ENCODE measurements around the gene ADAMTS6. TPM values are rescaled to one million over a fixed set of nuclear protein-coding genes. Genes with fewer than 3 reads are reported as not detected.

The ADAMTS6 gene
- total and polyA plus RNA-seq, 2 of the 13 experiments (the other 11 are each of a cell fraction or from before 2014, with no cell fraction given): 3.1 to 8.2 TPM

GRCh38 chr5:65102976-65103711 lies 378.6 kb downstream of the ADAMTS6 start (continued):
- TF ChIP-seq, protein P1, sequence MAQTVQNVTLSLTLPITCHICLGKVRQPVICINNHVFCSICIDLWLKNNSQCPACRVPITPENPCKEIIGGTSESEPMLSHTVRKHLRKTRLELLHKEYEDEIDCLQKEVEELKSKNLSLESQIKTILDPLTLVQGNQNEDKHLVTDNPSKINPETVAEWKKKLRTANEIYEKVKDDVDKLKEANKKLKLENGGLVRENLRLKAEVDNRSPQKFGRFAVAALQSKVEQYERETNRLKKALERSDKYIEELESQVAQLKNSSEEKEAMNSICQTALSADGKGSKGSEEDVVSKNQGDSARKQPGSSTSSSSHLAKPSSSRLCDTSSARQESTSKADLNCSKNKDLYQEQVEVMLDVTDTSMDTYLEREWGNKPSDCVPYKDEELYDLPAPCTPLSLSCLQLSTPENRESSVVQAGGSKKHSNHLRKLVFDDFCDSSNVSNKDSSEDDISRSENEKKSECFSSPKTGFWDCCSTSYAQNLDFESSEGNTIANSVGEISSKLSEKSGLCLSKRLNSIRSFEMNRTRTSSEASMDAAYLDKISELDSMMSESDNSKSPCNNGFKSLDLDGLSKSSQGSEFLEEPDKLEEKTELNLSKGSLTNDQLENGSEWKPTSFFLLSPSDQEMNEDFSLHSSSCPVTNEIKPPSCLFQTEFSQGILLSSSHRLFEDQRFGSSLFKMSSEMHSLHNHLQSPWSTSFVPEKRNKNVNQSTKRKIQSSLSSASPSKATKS (CRISPR knock-in tag; IDR thresholded peaks at IDR 0.05): no peak
- TF ChIP-seq, protein P2, sequence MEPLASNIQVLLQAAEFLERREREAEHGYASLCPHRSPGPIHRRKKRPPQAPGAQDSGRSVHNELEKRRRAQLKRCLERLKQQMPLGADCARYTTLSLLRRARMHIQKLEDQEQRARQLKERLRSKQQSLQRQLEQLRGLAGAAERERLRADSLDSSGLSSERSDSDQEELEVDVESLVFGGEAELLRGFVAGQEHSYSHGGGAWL (CRISPR knock-in tag; IDR thresholded peaks at IDR 0.05): peak; percentile 51; the same call in 1 of the 2 replicates
- TF ChIP-seq ZFP62 (CRISPR knock-in tag; IDR thresholded peaks at IDR 0.05): no peak
- no peak for TF ChIP-seq ZNF282 (IDR thresholded peaks at IDR 0.05; ENCODE audit: partially characterized antibody)
- TF ChIP-seq RCOR2 (CRISPR knock-in tag; IDR thresholded peaks at IDR 0.05): no peak
- TF ChIP-seq TBP (CRISPR knock-in tag; IDR thresholded peaks at IDR 0.05): no peak
- TF ChIP-seq ZNF3 (CRISPR knock-in tag; IDR thresholded peaks at IDR 0.05): no peak
- TF ChIP-seq ZNF589 (CRISPR knock-in tag; conservative IDR thresholded peaks at IDR 0.05): no peak
- TF ChIP-seq, protein P3, sequence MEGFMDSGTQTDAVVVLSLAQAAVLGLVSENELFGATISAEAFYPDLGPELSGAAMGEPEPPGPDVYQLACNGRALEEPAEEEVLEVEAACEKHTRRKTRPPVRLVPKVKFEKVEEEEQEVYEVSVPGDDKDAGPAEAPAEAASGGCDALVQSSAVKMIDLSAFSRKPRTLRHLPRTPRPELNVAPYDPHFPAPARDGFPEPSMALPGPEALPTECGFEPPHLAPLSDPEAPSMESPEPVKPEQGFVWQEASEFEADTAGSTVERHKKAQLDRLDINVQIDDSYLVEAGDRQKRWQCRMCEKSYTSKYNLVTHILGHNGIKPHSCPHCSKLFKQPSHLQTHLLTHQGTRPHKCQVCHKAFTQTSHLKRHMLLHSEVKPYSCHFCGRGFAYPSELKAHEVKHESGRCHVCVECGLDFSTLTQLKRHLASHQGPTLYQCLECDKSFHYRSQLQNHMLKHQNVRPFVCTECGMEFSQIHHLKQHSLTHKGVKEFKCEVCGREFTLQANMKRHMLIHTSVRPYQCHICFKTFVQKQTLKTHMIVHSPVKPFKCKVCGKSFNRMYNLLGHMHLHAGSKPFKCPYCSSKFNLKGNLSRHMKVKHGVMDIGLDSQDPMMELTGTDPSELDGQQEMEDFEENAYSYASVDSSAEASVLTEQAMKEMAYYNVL (CRISPR knock-in tag; IDR thresholded peaks at IDR 0.05; ENCODE audit: borderline replicate concordance): no peak
- TF ChIP-seq, protein P4, sequence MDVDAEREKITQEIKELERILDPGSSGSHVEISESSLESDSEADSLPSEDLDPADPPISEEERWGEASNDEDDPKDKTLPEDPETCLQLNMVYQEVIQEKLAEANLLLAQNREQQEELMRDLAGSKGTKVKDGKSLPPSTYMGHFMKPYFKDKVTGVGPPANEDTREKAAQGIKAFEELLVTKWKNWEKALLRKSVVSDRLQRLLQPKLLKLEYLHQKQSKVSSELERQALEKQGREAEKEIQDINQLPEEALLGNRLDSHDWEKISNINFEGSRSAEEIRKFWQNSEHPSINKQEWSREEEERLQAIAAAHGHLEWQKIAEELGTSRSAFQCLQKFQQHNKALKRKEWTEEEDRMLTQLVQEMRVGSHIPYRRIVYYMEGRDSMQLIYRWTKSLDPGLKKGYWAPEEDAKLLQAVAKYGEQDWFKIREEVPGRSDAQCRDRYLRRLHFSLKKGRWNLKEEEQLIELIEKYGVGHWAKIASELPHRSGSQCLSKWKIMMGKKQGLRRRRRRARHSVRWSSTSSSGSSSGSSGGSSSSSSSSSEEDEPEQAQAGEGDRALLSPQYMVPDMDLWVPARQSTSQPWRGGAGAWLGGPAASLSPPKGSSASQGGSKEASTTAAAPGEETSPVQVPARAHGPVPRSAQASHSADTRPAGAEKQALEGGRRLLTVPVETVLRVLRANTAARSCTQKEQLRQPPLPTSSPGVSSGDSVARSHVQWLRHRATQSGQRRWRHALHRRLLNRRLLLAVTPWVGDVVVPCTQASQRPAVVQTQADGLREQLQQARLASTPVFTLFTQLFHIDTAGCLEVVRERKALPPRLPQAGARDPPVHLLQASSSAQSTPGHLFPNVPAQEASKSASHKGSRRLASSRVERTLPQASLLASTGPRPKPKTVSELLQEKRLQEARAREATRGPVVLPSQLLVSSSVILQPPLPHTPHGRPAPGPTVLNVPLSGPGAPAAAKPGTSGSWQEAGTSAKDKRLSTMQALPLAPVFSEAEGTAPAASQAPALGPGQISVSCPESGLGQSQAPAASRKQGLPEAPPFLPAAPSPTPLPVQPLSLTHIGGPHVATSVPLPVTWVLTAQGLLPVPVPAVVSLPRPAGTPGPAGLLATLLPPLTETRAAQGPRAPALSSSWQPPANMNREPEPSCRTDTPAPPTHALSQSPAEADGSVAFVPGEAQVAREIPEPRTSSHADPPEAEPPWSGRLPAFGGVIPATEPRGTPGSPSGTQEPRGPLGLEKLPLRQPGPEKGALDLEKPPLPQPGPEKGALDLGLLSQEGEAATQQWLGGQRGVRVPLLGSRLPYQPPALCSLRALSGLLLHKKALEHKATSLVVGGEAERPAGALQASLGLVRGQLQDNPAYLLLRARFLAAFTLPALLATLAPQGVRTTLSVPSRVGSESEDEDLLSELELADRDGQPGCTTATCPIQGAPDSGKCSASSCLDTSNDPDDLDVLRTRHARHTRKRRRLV (CRISPR knock-in tag; IDR thresholded peaks at IDR 0.05): no peak
- TF ChIP-seq CBX1 (IDR thresholded peaks at IDR 0.05; ENCODE audit: low read depth): no peak
- no peak for TF ChIP-seq REL (CRISPR knock-in tag; conservative IDR thresholded peaks at IDR 0.05)
- no peak for TF ChIP-seq MYPOP (CRISPR knock-in tag; IDR thresholded peaks at IDR 0.05)
- TF ChIP-seq, protein P5, sequence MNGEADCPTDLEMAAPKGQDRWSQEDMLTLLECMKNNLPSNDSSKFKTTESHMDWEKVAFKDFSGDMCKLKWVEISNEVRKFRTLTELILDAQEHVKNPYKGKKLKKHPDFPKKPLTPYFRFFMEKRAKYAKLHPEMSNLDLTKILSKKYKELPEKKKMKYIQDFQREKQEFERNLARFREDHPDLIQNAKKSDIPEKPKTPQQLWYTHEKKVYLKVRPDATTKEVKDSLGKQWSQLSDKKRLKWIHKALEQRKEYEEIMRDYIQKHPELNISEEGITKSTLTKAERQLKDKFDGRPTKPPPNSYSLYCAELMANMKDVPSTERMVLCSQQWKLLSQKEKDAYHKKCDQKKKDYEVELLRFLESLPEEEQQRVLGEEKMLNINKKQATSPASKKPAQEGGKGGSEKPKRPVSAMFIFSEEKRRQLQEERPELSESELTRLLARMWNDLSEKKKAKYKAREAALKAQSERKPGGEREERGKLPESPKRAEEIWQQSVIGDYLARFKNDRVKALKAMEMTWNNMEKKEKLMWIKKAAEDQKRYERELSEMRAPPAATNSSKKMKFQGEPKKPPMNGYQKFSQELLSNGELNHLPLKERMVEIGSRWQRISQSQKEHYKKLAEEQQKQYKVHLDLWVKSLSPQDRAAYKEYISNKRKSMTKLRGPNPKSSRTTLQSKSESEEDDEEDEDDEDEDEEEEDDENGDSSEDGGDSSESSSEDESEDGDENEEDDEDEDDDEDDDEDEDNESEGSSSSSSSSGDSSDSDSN (CRISPR knock-in tag; IDR thresholded peaks at IDR 0.05): no peak; the same call in 1 of the 2 replicates
- peak; percentile 17; the same call in 1 of the 2 replicates for TF ChIP-seq STAG1 (CRISPR knock-in tag; IDR thresholded peaks at IDR 0.05)
- peak; percentile 66 for TF ChIP-seq HOXA3 (CRISPR knock-in tag; IDR thresholded peaks at IDR 0.05)
